HG02884 (cell line): ENCODE results near the gene ATF6.
"Not testable (repeated sequence)": the region's sequence is repeated elsewhere in the genome, so short reads cannot be mapped to it uniquely, and the experiment has no call there.

Experiments used
- ATAC-seq: cut with Tn5 transposase; IDR thresholded peaks from one replicate; pipeline ENCODE4 v1.9.1; 2021; ENCODE audit warnings: mild to moderate bottlenecking, moderate library complexity; ENCODE audit not compliant: unreplicated experiment

Gene ATF6

GRCh38 chr1:161777261-161777660 is 11.1 kb downstream of the ATF6 start:
- ATAC-seq: no peak

- ATAC-seq: no peak
These were observed 12.4 kb downstream of the ATF6 start for GRCh38 chr1:161778522-161778921.

GRCh38 chr1:161779393-161779792 is 13.3 kb downstream of the ATF6 start:
- no peak for ATAC-seq

DNA sequence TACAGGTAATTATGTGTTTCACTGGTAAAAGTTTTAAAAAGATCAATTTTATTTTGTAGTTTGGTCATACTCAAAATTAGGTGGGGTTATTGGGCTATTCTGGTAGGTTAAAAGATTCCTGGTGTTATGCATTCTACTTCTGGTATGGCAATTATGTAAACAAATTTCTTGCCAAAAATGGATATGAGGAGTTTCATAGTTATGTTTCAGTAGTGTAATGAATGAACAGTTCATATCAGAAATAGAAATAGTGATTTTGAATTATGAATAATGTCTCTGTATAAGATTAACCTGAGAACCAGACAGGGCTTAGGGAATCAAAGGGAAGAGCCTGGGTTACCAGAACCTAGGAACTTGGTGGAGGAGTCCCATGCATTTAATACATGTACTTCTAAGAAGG is 15.9 kb downstream of the ATF6 start:
- no peak for ATAC-seq

DNA sequence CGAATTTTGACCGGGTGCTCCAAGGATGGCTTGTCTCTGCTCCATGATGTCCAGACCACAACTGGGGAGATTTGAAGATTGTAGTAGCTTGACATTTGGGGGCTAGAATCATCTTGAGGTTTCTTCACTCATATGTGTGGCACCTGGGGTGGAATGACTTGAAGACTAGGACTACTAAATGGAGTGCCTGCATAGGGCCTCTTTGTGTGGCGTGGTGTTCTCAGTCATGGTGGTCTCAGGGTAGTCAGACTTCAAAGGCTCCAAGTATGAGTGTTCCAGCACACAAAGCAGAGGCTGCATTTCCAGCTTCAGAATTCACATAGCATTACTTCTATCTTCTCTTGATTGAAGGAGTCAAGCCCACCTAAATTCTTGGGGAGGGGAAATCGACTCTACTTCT is 16.8 kb downstream of the ATF6 start:
- ATAC-seq: no peak

GRCh38 chr1:161784968-161785367 is 18.8 kb downstream of the ATF6 start:
- ATAC-seq: no peak

- ATAC-seq: no peak
These were observed 21.2 kb downstream of the ATF6 start for GRCh38 chr1:161787355-161787754.

- no peak for ATAC-seq
These were observed 24.6 kb downstream of the ATF6 start for GRCh38 chr1:161790587-161791317.

DNA sequence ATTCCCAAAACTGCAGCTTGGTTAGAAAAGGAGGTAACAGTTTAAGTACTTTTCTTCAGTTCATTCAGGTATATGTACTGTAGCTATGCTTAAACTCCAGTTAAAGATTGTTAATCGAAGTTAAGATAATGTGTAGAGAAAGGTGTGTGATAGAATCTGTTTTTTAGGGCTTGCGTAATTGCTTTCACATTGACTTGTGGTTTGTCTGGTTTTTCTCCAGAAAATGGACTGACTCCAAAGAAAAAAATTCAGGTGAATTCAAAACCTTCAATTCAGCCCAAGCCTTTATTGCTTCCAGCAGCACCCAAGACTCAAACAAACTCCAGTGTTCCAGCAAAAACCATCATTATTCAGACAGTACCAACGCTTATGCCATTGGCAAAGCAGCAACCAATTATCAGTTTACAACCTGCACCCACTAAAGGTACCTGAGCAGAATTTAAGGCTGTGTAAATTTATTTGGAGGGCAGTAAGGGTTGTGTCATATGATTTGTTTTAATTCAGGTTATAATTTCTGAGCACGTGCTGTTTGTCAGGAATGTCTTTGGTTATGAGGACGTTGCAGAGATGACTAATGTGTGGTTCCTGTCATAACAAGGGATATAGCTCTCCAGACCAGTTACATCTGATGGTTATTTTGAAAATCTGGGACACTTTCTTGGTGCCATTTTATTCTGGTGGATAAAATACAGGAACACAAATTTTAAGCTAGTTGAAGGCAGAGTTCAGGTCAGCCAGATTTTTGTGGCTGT is 26.0 kb downstream of the ATF6 start:
- no peak for ATAC-seq

GRCh38 chr1:161792740-161793139 is 26.6 kb downstream of the ATF6 start:
- ATAC-seq: no peak

DNA sequence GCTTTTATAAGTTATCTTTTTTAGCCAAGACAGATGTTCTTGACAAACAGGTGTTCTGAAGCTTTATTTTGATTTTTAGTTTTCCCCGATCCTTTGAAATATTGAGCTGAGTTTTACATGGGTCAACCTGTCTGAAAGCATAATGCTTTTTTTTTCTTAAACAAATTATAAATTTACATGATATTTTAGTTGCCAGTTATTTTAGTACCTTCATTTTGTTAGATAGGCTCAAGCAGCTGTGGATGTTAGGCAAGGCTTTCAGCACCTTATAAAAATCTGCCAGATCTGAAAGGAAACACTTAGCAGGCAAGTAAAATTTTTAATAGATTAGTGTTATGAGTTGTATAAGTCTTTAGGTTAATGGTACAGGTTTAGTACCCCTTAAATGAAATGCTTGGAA is 33.7 kb downstream of the ATF6 start:
- ATAC-seq: no peak

DNA sequence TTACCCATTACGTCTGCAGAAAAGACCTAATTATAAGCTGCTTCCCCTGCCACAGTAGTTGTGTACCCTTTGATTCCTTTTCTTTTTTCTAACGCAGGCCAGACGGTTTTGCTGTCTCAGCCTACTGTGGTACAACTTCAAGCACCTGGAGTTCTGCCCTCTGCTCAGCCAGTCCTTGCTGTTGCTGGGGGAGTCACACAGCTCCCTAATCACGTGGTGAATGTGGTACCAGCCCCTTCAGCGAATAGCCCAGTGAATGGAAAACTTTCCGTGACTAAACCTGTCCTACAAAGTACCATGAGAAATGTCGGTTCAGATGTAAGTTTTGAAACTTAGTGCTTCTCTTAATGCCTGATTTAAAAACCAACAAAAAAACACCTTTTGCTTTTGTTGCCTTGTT is 35.8 kb downstream of the ATF6 start:
- ATAC-seq: no peak

DNA sequence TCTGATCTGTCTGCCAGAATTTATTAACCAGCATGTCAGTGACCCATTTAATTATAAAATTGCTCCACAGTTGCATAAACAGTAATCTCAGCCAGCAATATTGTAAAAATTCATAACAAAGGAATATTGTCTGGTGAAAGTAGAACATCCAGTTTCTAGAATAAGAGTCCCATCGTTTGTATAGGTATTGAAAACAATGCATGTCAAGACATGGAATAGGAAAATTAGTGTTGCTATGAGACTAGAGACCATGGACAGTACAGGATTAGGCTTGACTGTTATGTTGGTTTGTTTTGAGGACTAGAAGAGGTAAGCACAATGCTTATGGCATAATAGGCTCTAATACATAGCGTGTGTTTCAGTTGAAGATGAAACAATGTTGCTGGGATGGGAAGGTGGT is 37.1 kb downstream of the ATF6 start:
- no peak for ATAC-seq

DNA sequence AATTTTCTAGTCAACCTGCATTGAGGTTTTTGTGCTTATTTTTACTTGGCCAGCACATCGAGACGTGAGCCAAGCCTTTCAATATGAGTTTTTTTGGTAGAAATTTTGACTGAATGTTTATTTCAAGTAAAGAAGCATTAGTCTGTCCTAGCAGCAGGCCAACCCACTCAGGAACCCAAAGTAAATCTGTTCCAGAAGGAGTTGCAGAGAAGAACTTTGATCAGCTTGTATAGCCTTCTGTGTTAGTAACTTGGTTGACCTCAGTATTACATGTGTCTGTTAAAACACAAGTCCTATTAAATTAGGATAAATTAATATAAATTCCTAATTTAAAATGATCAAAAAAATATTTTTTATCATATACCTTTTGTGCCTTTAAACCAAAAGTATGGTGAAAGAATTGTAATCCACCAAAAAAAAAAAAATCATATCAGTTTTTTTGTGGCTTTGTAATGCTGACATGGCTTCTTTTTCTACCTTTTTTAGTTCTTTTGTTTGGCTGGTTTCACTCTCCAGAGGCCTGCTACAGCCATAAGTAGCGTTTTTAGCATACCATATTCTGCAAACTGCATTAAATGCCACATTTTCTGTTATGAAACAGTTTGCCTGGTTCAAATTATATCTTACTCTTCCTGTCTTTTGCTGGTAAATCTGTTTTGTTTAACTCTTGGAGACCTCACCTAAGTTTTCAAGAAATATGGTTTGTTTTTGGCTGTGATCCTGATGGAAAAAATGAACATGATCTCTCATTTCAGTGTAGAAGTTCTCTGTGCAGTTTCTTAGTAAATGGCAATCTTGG is 39.5 kb downstream of the ATF6 start:
- no peak for ATAC-seq

DNA sequence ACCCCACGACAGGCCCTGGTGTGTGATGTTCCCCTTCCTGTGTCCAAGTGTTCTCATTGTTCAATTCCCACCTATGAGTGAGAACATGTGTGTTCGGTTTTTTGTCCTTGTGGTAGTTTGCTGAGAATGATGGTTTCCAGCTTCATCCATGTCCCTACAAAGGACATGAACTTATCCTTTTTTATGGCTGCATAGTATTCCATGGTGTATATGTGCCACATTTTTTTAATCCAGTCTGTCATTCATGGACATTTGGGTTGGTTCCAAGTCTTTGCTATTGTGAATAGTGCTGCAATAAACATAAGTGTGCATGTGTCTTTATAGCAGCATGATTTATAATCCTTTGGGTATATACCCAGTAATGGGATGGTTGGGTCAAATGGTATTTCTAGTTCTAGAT is 43.1 kb downstream of the ATF6 start:
- not testable (repeated sequence) for ATAC-seq

GRCh38 chr1:161809656-161810055 is 43.5 kb downstream of the ATF6 start:
- ATAC-seq: not testable (repeated sequence)

GRCh38 chr1:161810780-161811179 is 44.7 kb downstream of the ATF6 start:
- ATAC-seq: no peak

GRCh38 chr1:161816201-161816600 is 50.1 kb downstream of the ATF6 start:
- ATAC-seq: no peak

DNA sequence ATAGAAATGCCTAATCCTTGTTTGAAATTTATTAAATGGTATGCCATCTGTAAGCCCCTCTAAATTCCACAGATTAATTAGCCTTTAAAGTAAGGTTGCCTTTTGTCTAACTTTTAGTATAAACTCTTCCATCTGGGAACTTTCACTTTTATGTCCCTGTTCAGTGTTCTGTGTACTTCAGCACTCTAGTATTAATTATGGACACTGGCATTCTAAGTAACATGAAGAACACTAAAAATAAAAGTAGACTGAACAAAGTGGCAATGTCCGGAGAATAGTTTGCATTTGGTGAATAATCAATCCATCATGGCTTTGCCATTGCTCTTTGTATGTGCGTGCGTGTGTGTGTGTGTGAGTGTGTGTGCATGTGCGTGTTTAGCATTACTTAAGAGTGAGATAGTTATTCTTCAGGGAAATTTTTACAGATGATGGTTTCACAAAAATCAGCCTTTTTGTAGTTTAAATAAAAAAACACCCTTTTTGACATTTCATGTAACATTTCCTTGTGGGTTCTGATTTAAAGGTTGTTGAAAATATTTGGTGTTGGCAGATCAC is 51.1 kb downstream of the ATF6 start:
- no peak for ATAC-seq

GRCh38 chr1:161820914-161821313 is 54.8 kb downstream of the ATF6 start:
- ATAC-seq: no peak

DNA sequence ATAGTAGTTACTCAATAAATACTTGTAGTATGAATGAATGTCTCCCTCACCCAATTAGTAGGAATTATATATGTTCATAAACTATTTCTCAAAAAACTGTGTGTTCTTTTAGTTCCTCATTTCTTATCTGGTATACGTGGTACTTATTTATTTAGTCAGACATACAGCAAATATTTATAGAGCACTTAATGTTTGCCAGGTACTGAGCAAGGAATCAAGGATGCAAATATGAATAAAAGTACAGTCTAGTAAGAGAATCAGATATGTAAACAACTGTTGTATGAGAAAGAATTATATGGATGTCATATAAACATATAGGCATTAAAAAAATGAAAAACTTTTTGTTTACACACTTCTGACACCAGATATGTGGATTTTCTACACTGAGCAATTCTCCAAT is 58.5 kb downstream of the ATF6 start:
- ATAC-seq: no peak
